HG03095 (cell line): Measurements from ENCODE around the gene MEOX2.

Source experiments
- ATAC-seq: cut with Tn5 transposase; IDR thresholded peaks from one replicate; pipeline ENCODE4 v1.9.1; 2021; ENCODE audit warnings: moderate library complexity; ENCODE audit not compliant: unreplicated experiment

The MEOX2 gene

DNA sequence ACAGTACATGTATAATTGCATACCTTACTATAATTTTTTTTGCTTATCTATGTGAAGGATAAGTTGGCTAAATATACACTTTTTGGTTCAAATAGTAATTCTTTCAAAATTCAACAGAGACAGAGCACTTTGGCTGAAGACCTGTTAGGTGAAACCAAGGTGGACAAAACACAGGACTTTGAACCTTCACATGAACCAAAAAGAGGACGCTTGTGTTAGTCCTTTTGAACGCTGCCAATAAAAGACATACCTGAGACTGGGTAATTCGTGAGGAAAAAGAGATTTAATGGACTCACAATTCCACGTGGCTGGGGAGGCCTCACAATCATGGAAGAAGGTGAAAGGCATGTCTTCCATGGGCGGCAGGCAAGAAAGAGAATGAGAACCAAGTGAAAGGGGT, 120.0 kb downstream of the MEOX2 start:
- ATAC-seq, result no peak

DNA sequence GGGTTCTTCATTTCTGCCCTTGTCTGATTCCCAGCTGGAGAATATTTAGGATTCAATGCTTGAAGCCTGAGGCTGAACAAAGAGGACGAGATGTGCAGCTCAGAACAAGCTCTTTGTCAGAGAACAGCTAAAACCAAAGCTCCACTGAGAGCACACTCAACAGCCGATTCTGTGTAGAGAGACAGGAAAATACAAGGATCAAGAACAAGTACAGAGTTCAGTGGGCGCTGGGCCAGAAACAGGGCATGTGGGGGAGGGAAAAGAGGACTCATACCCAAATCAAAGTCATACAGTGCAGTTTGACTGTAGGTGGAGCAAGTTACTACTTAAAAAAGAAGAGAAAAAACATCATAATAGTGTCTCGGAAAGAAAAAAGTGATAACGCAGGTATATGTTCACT, 124.6 kb downstream of the MEOX2 start, which contains the start of gene AGMO:
TSS of gene AGMO (minus strand) at position 181 of the 400 bp plus-strand sequence.
- no peak for ATAC-seq
